K562 (cell line): Measurements from ENCODE around the gene UBE2U. TPM values are rescaled to one million over a fixed set of nuclear protein-coding genes. Genes with fewer than 3 reads are reported as not detected.

ENCODE experiments used
- CREM ChIP-seq: IDR thresholded peaks from 2 replicates; pipeline ENCODE4 v1.6.1; 2014; ENCODE audit warnings: antibody characterized with exemption, low read depth
- CTCF ChIP-seq, 3 experiments: IDR thresholded peaks in 2 of 3; conservative IDR thresholded peaks in 1 of 3; 2 replicates each; pipeline ENCODE4 v1.5.1; 2011 to 2012; ENCODE audit warnings: low read length in 3 of 3, mild to moderate bottlenecking in 3 of 3, control low read depth in 2 of 3, improper control_type of control experiment in 1 of 3, inconsistent platforms in 1 of 3, low read depth in 1 of 3, mixed read lengths in 1 of 3, moderate library complexity in 1 of 3; ENCODE audit not compliant: insufficient read depth in 2 of 3
- DEAF1 ChIP-seq: fragments of 450-650 bp; formaldehyde crosslinking; IDR thresholded peaks from 2 replicates; pipeline ENCODE4 v1.4.0; 2020; ENCODE audit warnings: mild to moderate bottlenecking, moderate library complexity
- RAD21 ChIP-seq, 2 experiments: fragments of 250-450 bp in 1 of 2; fragments of 450-650 bp in 1 of 2; sonication (Bioruptor Pico) in 1 of 2; formaldehyde crosslinking in 1 of 2; IDR thresholded peaks in 1 of 2; conservative IDR thresholded peaks in 1 of 2; 2 replicates each; pipeline versions ENCODE4 v1.4.0 to v1.8.0; 2020 to 2022; ENCODE audit warnings: mild to moderate bottlenecking in 2 of 2, moderate library complexity in 1 of 2
- TRIM28 ChIP-seq: fragments of 450-650 bp; IDR thresholded peaks from 2 replicates; pipeline ENCODE4 v1.6.1; 2017
- ZNF217 ChIP-seq: sonication (generic); formaldehyde crosslinking; IDR thresholded peaks from 2 replicates; pipeline ENCODE4 v1.8.0; 2022; ENCODE audit warnings: mild to moderate bottlenecking, missing genetic modification reagents
- polyA plus RNA-seq, 8 experiments: library from polyadenylated mRNA; depleted of rRNA in 4 of 8; stranded (reverse) in 5 of 8; unstranded in 3 of 8; fragments of >200 nt; fragmentation: Nextera tagmentation in 2 of 8; fragmentation: Illumina TruSeq in 1 of 8; extraction: Ambion mirVana in 2 of 8; extraction: Trizol in 1 of 8; gene quantifications; 2 replicates each; pipeline versions ENCODE4 v1.2.1 to v1.2.3, GENCODE V29; 2011 to 2014; ENCODE audit warnings: inconsistent platforms in 1 of 8, missing spikeins in 1 of 8
- total RNA-seq, 7 experiments: library from RNA; depleted of rRNA in 6 of 7; stranded (reverse); fragments of >200 nt in 6 of 7; fragmentation: Illumina TruSeq in 2 of 7; extraction: Trizol in 2 of 7; gene quantifications; 2 replicates each; pipeline versions ENCODE4 v1.2.1 to v1.2.3, GENCODE V29; 2011 to 2021; ENCODE audit warnings: low replicate concordance in 1 of 7
- TF ChIP-seq, protein P1 (sequence below), 2 experiments: fragments of 450-650 bp; formaldehyde crosslinking in 1 of 2; IDR thresholded peaks; 2 replicates each; pipeline versions ENCODE4 v1.4.0 to v1.6.1; 2014 to 2020; ENCODE audit warnings: mild to moderate bottlenecking in 2 of 2, borderline replicate concordance in 1 of 2, low read depth in 1 of 2

UBE2U gene
- total and polyA plus RNA-seq, 9 of the 15 experiments (the other 6 are each of a cell fraction or from before 2014, with no cell fraction given), result not detected

GRCh38 chr1:64268653-64269557, 65.5 kb downstream of the UBE2U start (continued):
- TF ChIP-seq CTCF (IDR thresholded peaks at IDR 0.05 in 2 of 3, conservative IDR thresholded peaks at IDR 0.05 in 1 of 3; ENCODE audit: insufficient read depth in 2 of 3, low read depth in 1 of 3, low read length in 3 of 3) (peak; percentile 61 to 86 (median 62); a peak in 5 of 6 replicates), TRIM28 (no peak), RAD21 (CRISPR knock-in tag; conservative IDR thresholded peaks at IDR 0.05 in 1 of 2, IDR thresholded peaks at IDR 0.05 in 1 of 2) (peak; percentile 86 to 87), ZNF217 (CRISPR knock-in tag) (no peak), DEAF1 (CRISPR knock-in tag) (peak; percentile 70), CREM (peak; percentile 38; the same call in 1 of the 2 replicates)
- TF ChIP-seq, protein P1, sequence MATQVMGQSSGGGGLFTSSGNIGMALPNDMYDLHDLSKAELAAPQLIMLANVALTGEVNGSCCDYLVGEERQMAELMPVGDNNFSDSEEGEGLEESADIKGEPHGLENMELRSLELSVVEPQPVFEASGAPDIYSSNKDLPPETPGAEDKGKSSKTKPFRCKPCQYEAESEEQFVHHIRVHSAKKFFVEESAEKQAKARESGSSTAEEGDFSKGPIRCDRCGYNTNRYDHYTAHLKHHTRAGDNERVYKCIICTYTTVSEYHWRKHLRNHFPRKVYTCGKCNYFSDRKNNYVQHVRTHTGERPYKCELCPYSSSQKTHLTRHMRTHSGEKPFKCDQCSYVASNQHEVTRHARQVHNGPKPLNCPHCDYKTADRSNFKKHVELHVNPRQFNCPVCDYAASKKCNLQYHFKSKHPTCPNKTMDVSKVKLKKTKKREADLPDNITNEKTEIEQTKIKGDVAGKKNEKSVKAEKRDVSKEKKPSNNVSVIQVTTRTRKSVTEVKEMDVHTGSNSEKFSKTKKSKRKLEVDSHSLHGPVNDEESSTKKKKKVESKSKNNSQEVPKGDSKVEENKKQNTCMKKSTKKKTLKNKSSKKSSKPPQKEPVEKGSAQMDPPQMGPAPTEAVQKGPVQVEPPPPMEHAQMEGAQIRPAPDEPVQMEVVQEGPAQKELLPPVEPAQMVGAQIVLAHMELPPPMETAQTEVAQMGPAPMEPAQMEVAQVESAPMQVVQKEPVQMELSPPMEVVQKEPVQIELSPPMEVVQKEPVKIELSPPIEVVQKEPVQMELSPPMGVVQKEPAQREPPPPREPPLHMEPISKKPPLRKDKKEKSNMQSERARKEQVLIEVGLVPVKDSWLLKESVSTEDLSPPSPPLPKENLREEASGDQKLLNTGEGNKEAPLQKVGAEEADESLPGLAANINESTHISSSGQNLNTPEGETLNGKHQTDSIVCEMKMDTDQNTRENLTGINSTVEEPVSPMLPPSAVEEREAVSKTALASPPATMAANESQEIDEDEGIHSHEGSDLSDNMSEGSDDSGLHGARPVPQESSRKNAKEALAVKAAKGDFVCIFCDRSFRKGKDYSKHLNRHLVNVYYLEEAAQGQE (IDR thresholded peaks at IDR 0.05; ENCODE audit: borderline replicate concordance), result peak; percentile 76
- TF ChIP-seq, protein P1 (CRISPR knock-in tag; IDR thresholded peaks at IDR 0.05; ENCODE audit: low read depth), result no peak
